ENCODE results near the gene NOXO1. TPM values are rescaled to one million over a fixed set of nuclear protein-coding genes. Genes with fewer than 3 reads are reported as not detected.

NOXO1 gene
- polyA plus RNA-seq, 4 donors = 0.52 to 0.97 (median 0.65) TPM

GRCh38 chr16:1998852-1999801, 17.9 kb upstream of the NOXO1 start:
- no peak for DNase-seq (ENCODE audit: low read depth in 4 of 4, low spot score in 3 of 4)

- DNase-seq (ENCODE audit: low read depth in 4 of 4, low spot score in 3 of 4) = no peak
These were observed 17.1 kb upstream of the NOXO1 start for GRCh38 chr16:1998360-1998835.

- no peak for DNase-seq (ENCODE audit: low read depth in 4 of 4, low spot score in 3 of 4)
These were observed 16.5 kb upstream of the NOXO1 start for GRCh38 chr16:1997494-1998359.

GRCh38 chr16:1993731-1994131, 12.5 kb upstream of the NOXO1 start:
- no peak for DNase-seq (ENCODE audit: low read depth in 4 of 4, low spot score in 3 of 4)

GRCh38 chr16:1992704-1993317, 11.5 kb upstream of the NOXO1 start:
- no peak for DNase-seq (ENCODE audit: low read depth in 4 of 4, low spot score in 3 of 4)

GRCh38 chr16:1991948-1992703, 10.9 kb upstream of the NOXO1 start:
- DNase-seq (ENCODE audit: low read depth in 4 of 4, low spot score in 3 of 4) = peak; percentile 75 to 81 (median 79)

- DNase-seq (ENCODE audit: low read depth in 4 of 4, low spot score in 3 of 4) = no peak
These were observed 10.3 kb upstream of the NOXO1 start for GRCh38 chr16:1991588-1991947.

GRCh38 chr16:1991135-1991551, 9.9 kb upstream of the NOXO1 start:
- DNase-seq (ENCODE audit: low read depth in 4 of 4, low spot score in 3 of 4) = no peak

GRCh38 chr16:1990351-1991134, 9.3 kb upstream of the NOXO1 start:
- DNase-seq (ENCODE audit: low read depth in 4 of 4, low spot score in 3 of 4) = no peak

GRCh38 chr16:1990101-1990350, 8.8 kb upstream of the NOXO1 start:
- no peak for DNase-seq (ENCODE audit: low read depth in 4 of 4, low spot score in 3 of 4)

GRCh38 chr16:1989209-1990100, 8.2 kb upstream of the NOXO1 start, which contains the start of gene SYNGR3:
TSS of gene SYNGR3 (plus strand) at chr16:1989970. CDS start at chr16:1990103, 133 bp downstream.
- no peak for DNase-seq (ENCODE audit: low read depth in 4 of 4, low spot score in 3 of 4)

GRCh38 chr16:1987198-1987597, 5.9 kb upstream of the NOXO1 start:
- DNase-seq (ENCODE audit: low read depth in 4 of 4, low spot score in 3 of 4) = no peak

GRCh38 chr16:1985466-1986150, 4.3 kb upstream of the NOXO1 start:
- no peak for DNase-seq (ENCODE audit: low read depth in 4 of 4, low spot score in 3 of 4)

- no peak for DNase-seq (ENCODE audit: low read depth in 4 of 4, low spot score in 3 of 4)
These were observed 3.3 kb upstream of the NOXO1 start for GRCh38 chr16:1984347-1985225.

- DNase-seq (ENCODE audit: low read depth in 4 of 4, low spot score in 3 of 4) = peak; percentile 78 to 87 (median 83)
These were observed 2.5 kb upstream of the NOXO1 start, which contains the start of gene GFER for GRCh38 chr16:1983544-1984346. TSS of gene GFER (plus strand) at chr16:1984193. CDS start at chr16:1984219, 26 bp downstream.

GRCh38 chr16:1982991-1983543, 1.8 kb upstream of the NOXO1 start:
- DNase-seq (ENCODE audit: low read depth in 4 of 4, low spot score in 3 of 4) = no peak
